ENCODE results near the gene MAGI1.

GRCh38 chr3:65558826-65559225 lies 479.9 kb downstream of the MAGI1 start:
- TF ChIP-seq ARNT (IDR thresholded peaks at IDR 0.05) = no peak
- no peak for TF ChIP-seq FOXM1 (IDR thresholded peaks at IDR 0.05; ENCODE audit: borderline replicate concordance)
- TF ChIP-seq L3MBTL2 (conservative IDR thresholded peaks at IDR 0.05) = no peak
- no peak for TF ChIP-seq HDGF (IDR thresholded peaks at IDR 0.05; ENCODE audit: borderline replicate concordance)
- TF ChIP-seq BHLHE40 (IDR thresholded peaks at IDR 0.05; ENCODE audit: borderline replicate concordance) = no peak
- TF ChIP-seq ZNF384 (IDR thresholded peaks at IDR 0.05) = no peak
- no peak for TF ChIP-seq SP1 (IDR thresholded peaks at IDR 0.05)
- no peak for TF ChIP-seq NFRKB (IDR thresholded peaks at IDR 0.05)
- no peak for TF ChIP-seq FOXK2 (IDR thresholded peaks at IDR 0.05)

All from HEK293T (cell line).